Activated CD4-positive, alpha-beta T cell treated with anti-CD3 and anti-CD28 coated beads, Interleukin-2, Interleukin-6, amounts not matched to agents 100 ng/mL and 50 ng/mL, durations not matched to agents 16 hours and 8 hours (primary cell): ENCODE measurements around the gene DNMT3A.

Source experiments
- DNase-seq: peaks from one replicate; pipeline ENCODE4 v3.0.0-alpha.2; 2020

Gene DNMT3A

DNA sequence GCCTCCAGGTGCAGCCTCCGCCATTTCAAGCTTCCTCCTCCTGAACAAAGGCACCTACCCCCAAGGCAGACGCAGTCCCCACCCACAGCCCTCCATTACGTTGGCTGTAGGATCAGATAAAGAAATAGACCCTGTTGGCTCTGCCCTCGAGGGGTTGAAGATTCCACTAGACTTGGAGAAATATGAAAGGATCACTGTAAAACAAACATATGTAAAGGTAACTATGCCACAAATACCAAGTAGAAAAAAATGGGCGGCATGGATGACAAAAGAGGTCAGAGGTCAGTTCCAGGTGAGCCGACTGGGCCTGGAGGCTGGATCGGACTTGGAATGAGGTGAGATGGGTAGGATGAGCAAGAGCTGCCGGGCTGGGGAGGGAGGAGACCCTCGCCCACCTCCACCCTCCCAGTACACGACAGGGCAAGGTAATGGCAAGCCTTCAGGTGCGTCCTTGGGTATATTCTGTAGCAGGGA lies 88.5 kb downstream of the DNMT3A start:
- DNase-seq: no peak

DNA sequence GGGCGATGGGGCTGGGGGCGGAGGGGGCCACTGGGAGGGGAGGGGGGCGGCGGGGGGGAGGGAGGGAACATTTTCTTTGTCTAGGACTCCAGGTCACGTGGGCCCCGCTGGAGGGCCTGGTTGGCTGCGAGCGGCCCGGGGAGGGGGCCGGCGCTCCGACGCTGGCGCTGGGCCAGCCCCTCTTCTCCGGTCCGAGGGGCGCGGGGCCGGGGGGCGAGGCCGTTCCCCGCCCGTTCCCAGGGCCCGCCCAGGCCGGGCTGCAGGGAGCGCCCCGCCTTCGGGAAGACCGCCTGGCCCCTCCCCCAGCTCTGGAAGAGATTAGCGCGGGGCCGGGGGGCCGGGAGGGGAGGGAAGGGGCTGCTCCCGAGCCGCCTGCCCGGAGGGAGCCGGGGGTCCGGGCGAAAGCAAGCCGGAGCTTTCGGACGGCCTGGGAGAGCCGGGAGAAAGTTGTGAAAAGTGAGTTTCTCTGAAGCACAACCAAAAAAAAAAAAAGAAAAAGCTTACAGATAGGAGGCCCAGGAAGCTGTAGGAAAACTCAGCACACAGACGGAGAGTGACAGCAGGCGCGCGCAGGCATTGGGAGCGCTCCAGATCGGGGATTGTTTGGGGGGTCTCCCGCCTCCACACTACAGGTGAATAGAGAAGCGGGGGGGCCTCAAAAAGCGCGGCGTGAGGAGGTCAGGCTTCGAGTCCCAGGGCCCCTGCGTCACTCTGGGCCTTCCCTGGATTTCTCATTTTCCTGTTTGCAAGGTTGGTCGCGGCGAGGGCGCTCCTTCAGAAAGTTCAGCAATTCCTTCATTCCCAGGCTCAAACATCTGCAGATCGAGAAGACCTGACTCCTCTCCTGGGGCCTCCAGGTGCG lies 89.2 kb downstream of the DNMT3A start:
- DNase-seq: peak; percentile 61

DNA sequence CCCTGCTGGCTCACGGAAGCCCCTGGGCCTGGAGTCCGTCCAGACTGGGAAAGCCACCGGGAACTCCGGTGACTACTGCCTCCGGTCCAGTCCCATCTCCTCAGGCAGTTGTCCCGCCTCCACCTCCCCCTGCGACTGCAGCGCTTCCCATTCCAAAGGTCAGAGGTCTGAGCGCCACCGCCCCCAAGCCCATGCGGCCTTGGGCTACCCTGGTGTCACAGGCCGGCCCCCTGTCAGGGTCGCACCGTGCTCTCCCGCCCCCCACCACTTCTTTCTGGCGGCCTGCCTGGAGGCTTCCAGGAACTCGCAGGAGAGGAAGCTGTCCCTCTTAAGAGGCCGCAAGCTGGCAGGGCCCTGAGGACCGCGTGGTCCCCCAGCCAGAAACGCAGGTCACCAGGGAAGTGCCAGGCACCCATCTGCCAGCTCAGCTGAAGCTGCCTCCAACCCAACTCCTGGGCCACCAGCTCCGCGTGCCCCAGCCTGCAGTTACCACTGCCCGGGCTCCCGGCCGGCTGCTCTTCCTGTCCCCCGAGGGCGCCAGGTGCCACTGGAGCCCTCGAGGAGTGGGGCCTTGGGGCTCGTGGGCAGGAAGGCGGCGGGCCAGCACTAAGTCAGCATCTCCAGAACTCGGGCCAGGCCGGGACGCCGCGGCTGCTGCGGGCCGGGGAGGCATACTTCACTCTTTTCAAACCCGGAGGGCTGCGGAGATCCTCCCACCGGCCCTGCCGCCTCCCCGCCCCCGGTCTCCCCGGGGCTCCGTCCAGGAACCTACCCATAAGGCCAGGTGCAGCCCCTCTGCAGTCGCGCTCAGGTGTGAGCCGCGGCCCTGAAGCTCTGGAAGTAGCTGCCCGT lies 90.1 kb downstream of the DNMT3A start:
- peak; percentile 43 for DNase-seq

DNA sequence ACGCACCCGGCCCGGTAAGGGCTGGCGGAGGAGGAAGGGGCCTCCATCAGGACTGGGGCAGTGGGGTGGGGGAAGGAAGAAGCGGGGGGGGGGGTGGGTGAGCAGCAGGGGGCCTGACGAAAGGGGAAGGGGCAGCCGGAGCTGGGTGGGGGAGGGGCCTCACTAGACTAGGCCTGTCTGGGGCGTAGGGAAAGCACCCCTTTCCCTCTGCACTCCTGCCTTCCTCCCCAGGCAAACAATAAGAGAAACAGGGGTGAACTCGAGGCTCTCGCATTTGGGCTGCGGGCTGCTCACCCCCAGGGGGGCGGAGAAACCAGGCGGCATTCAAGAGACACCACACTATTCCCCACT lies 90.7 kb downstream of the DNMT3A start:
- DNase-seq: no peak

DNA sequence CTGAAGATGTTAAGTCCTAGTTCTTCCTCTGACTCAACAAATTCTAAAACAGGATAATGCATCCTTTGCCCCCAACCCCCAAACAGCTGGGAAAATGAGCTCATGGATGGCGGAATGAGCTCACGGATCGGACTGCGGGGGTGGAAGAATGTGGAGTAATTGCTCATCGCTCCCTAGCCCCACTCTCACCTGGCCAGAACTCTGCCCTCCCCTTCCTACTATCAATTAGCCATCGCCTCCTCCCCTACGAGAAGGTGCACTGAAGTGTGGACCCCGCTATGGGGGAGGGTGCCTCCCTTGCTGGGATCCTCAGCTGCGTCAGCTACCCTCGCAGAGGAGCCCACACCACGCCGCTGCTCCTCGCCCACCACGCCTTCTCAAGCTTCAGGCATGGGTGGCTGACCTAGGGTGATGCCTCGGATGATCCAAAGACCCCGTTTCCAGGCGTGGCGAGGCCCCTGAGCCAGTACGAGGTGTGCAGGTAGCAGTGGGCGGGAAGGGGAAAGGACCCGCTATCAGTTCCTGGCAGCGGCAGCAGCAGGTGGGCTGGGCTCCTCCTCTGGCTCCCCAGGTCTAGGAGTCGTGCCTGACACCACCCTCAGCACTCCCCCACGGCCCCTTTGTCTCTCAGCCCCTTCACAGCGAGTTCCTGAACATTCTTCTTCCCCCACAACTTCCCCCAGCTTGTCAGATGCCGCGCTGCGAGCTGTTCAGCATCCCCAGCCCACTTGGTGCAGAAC lies 91.2 kb downstream of the DNMT3A start:
- DNase-seq: no peak

DNA sequence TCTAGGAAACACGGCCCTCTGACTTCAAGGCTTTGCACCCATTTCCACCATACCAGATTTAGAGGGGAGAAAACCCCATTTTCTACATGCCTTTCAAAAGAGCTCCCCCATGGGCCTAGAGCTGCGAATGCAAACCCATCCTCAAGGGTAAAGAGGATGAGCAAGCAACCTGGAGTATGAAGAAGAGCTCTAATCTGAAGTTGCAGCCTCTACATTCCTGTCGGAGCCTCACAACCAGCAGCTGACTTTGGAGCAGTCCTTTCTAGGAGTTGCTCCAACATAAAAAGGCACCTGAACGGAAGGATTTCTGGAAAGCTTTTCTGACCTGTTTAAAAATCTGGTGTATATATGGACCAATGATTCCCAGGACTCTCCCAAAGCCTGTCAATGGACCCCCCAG lies 91.9 kb downstream of the DNMT3A start:
- no peak for DNase-seq

DNA sequence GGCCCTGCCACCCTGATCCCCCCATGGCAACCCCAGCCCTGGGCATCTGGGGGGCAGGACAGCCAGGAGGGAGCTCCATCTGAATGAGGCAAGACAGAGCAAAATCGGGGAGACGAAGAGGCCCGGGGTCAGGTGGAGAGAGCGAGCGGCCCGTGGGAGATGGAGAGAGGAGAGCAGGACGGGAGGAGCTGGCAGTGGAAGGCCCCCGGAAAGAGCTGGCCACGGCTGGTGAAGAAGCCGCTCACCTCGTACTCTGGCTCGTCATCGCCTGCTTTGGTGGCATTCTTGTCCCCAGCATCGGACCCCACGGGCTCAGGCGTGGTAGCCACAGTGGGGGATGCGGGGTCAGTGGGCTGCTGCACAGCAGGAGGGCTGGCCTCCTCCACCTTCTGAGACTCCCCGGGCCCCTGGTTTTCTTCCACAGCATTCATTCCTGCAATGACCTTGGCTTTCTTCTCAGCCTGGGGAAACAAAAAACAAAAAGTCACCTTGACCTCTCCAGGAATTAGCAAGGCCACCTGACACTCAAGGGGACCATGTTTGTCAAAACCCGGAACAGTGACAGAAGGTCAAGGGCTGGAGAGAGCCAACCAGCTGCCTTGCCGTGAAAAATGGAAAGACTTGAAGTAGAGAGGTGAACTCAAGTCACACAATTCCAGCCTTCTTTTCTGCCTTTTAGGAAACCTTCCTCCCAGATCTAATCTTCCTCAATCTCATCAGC lies 93.8 kb downstream of the DNMT3A start:
- DNase-seq: no peak

DNA sequence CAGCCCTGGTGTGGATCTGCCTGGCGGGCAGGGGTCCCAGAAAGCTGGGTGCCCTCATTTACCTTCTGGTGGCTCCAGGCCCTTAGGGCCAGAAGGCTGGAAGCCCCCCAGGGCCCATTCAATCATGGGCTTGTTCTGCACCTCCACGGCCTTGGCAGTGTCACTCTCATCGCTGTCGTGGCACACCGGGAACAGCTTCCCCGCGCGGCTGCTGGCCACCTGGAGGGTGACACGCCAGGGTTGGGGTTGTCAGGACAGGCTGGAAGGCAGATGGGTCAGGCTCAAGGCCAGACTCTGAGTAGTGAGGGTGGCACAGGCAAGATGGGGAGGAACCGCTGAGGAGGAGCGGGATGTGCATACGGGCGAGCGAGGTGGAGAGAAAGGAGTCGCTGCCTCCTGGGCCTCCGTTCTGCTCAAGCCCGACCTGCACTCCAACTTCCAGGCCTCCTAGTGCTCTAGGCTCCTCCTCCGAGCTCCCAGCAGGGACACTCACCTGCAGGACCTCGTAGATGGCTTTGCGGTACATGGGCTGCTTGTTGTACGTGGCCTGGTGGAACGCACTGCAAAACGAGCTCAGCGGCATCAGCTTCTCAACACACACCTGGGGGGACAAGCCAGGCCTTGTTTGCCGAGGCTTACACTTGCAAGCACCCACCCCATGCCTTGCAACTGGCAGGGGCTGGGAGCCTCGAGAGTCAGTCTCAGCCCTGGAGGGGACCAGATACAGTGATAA lies 95.0 kb downstream of the DNMT3A start:
- DNase-seq: no peak

DNA sequence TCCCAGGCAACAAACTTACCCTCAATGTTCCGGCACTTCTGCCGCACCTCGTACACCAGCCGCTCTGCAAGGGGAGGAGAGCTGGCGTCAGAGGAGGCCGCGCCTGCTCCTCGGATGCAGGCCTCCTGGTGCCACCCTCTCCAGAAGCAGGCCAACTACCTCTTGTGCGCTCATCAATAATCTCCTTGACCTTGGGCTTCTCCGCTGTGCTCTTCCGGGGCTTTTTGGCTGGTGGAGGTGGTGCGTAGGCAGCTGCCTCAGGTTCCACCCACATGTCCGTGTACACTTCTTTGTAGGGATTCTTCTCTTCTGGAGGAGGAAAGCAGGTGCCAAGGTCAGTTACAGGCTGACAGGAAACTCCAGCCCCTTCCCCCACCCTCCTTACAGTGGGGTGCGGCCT lies 95.7 kb downstream of the DNMT3A start:
- no peak for DNase-seq

DNA sequence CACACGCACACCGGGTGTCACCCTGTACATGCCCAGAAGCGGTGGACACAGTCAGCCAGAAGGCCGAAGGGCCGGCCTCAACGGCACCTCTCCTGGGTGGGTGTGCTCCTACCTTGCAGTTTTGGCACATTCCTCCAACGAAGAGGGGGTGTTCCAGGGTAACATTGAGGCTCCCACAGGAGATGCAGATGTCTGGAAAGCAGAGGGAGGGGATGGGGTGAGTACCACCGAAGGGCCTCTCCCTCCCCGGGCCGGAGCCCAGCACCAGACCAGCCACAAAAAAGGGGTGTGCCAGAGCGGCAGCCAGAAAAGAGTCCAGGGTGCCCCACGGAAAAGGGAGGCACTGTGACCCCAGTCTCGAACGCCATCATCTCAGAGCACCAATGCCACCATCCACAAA lies 96.6 kb downstream of the DNMT3A start:
- DNase-seq: no peak

DNA sequence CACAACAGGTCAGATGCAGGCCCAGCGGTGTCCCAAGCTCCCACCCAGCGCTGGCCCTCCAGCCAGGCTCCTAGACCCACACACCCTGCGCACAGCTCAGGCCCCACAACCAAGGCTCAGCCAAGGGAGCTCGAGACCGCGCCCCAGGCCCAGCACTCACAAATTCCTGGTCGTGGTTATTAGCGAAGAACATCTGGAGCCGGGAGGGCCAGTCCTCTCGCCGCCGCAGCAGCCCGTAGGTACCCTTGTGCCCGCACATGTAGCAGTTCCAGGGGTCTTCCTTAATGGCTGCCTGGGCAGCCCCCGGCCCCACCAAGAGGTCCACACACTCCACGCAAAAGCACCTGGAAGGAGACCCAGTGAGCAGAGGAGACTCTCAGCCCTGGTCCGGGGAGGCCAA lies 97.7 kb downstream of the DNMT3A start:
- DNase-seq: no peak

DNA sequence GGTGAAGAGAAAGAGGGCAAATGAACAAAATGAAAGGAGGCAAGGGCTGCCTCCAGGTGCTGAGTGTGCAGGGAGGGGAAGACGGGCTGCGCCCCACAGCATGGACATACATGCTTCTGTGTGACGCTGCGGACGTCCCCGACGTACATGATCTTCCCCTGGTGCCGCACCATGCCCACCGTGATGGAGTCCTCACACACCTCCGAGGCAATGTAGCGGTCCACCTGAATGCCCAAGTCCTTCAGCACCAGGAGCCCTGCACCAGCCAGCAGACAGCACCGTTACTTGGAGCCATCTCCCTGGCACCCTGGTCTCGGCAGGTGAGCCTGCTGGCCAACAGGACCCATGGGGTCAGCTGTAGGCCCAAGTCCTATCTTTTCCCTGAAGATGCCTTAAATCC lies 100.3 kb downstream of the DNMT3A start:
- DNase-seq: no peak

DNA sequence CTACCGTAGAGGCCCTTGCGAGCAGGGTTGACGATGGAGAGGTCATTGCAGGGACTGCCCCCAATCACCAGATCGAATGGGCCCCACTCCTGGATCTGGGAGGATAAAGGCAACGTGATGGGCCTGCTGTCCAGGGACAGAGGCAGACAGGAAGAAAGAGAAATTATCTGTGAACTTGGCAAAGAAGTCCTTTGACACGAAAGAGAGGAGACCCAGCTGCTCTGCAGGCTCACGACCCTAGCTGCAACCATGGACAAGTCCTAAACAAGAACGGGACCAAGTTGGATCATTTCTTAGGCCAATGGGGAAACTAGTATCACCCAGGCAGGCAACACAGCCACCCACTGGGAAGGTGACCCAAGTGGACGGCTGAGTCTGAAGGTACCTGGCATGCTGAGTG lies 101.1 kb downstream of the DNMT3A start:
- DNase-seq: no peak

DNA sequence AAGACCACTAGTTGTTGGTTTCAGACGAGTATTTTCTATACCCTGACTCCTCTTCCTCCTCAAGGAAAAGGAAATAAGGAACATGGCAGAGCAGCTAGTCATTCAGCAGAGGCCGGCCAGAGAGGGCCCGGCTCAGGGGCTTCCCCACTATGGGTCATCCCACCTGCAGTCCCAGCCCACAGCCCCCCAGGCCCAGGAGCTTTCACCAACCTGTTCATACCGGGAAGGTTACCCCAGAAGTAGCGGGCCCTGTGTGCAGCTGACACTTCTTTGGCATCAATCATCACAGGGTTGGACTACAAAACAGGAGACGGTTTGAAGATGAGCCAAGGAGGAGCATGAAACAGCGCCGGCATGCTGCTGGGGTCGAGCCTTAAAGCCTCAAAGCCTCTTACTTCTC lies 102.8 kb downstream of the DNMT3A start:
- DNase-seq: no peak

DNA sequence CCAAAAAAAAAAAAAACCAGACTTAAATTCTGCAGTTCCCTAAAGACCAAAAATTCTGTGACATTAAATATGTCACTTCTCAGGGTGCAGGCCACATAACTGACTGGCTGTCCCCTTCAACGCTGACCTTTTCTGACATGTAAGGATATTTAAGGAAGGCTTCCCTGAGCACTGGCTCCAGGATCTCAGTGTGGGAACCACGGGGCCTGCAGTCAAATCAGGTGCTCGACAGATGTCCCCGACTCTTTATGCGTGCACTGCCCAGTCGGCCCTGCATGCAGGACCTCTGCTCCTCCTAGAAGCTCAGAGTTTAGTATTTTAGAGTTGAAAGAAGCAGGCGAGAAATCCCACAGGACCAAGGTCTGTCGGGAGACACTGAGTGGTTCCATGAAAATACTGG lies 104.0 kb downstream of the DNMT3A start:
- DNase-seq: no peak

DNA sequence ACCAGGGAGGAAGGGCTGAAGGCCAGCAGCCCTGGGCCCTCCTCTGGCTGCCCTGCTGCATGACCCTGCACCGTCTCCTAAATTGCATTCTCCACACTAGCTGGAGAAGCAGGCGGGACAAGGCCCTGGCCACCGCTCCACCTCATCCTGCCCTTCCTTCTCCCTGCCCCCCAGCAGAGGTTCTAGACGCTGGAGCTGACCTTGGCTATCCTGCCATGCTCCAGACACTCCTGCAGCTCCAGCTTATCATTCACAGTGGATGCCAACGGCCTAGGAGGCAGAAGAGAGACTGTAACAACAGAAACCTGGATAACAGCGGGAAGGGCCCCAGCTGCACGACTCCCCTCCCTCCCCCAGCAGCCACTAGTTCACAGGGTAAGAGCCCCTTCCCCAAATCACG lies 105.0 kb downstream of the DNMT3A start:
- DNase-seq: no peak

DNA sequence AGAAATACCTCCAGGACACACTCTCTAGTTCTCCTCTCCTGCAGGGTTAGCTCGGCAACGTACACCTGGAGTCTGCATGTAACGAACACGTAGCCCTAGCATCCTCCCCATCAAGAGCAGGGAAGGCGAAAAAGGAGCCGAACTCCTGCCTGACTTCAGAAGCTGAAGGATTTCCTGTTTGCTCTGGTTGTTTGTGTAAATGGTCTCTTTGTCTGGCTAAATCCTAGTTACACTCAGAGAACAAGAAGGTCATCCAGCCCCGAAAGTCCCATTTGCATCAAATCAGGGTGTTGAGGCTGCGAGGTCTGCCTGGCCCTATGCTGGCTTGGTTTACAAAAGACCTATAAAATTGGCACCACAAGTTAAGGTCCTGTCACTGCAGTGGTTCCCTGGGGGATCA lies 107.0 kb downstream of the DNMT3A start:
- DNase-seq: no peak

DNA sequence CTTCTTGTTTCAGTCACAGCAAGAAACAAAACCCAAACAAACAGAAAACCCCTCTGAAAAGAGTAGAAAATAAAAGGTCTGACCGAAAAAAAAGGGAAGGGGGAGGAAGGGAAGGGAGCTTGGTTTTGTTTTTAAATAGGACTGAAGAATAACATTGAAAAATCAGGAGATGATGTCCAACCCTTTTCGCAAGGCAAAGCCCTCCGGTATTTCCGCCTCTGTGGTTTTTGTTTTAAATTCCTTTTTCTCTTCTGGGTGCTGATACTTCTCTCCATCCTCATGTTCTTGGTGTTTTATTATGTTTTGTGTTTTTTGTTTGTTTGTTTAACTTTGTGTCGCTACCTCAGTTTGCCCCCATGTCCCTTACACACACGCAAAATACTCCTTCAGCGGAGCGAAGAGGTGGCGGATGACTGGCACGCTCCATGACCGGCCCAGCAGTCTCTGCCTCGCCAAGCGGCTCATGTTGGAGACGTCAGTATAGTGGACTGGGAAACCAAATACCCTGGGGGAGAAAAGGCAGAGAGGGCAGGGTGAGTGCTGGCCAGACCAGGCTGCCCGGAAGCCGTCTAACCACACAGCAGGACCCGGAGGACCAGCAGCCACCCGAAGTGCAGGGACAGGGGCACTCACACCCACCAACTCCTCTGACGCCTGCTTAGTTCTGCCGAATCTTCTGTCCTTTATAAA lies 107.7 kb downstream of the DNMT3A start:
- no peak for DNase-seq

DNA sequence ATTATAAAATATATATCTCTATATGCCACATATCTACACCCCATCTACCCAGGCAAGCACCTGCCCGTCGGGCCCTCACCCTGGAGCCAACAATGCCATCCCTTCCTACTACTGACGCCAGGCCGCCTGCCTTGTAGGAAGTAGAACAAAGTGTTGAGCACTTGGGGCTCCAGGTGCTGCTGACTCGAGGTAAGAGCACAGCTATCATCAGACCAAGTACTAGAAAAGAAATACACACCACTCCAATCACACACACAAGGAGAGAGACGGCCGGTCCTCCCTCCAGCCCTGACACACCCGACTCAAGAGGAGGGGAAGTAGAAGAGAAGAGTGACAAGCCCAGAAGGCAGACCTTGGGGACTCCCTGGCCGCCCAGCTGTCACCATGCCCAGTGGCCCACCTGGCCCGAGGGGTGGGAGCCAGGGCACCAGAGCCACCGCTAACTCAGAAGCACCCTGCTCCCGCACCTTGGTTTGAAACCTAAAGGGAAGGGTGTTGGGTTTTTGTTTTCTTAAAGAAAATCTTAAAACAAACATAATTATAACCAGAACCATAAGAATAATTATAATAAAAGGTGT lies 109.4 kb downstream of the DNMT3A start:
- DNase-seq: no peak

DNA sequence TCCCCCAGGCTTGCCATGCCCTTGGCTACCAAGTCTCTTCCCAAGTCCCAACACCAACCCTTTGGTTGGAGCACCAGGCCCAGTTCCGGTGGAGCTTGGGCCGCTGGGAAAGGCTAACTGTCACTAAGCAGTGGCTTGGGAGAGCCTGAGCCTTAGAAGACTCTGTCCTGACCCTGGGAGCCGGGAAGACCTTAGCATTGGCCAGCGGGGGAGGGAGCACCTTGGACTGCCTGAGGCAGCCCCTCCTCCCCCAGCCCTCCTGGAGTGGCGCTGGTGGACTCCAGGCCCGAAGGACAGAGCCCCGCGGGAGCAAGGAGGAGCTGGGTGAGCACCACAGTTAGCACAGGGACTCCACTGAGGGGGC lies 110.8 kb downstream of the DNMT3A start:
- DNase-seq: no peak
